GM19397 (cell line): Measurements from ENCODE around the gene ABCG1.

Source experiments
- ATAC-seq: cut with Tn5 transposase; IDR thresholded peaks from one replicate; pipeline ENCODE4 v1.9.1; 2021; ENCODE audit warnings: mild to moderate bottlenecking, moderate library complexity; ENCODE audit not compliant: unreplicated experiment

Gene ABCG1

DNA sequence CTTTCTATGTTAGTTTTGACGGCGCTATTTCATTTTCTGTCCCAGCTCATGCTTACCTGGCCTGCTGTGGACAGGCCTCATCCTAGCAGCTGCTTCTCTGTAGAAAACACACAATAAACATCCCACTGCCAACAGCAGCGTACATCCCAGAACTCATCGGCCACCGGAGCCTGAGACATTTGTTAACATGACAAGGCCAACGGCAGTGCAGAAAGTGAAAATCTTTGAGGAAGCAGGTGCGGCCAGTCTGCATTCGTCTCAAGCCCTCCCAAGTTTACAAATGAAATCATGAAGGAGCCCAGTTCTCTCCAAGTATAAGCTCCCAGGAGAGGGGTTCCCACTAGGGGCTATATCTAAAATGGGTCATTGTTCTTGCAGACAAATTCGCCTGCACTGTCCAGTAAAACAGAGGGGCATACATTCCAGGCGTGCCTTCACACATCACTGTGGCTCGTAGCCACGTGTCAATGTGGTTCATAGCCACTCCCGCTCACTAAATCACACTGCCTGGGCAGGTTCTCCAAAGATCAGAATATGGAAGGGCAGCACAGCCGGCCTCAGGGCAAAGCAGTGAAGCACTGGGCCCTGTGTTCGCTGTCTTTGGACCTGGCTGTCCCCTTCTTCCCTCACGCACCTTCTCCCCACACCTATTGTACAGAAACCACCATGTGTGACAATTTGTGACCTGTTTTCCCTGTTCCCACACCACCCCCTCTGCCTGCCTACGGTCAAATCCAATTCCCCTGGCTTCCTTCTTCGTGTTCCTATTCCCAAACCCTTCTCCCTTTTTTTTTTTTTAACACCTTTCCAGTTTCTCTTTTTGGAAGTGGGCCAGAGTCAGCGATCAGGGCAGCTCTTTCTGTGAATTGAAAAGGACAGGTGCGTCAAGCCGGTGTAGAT, 27.0 kb upstream of the ABCG1 start:
- ATAC-seq: no peak

DNA sequence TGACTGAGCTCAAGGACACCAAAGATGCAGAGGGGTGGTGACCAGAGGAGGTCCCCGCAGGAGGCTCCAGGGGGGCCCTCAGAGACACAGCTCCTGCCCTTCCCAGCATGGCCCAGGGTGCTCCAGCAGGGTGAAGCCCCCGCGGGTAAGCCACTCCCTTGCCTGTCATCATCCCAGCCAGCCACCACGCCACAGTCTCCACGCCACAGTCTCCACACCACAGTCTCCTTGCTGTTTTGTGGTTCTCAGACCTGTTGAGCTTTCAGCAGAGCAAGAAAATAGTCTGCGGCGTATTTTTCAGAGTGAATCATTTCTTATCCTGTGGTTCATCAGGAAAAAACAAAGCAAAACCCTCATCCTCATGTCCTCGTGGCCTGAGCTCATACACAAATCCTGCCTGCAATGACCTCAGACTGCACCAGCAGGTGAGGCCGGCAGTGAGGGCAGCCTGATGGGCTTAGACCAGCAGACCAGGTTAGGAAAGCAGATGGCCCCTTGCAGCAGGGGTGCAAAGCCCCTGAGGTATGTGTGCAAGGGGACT, 25.7 kb upstream of the ABCG1 start:
- ATAC-seq: no peak

DNA sequence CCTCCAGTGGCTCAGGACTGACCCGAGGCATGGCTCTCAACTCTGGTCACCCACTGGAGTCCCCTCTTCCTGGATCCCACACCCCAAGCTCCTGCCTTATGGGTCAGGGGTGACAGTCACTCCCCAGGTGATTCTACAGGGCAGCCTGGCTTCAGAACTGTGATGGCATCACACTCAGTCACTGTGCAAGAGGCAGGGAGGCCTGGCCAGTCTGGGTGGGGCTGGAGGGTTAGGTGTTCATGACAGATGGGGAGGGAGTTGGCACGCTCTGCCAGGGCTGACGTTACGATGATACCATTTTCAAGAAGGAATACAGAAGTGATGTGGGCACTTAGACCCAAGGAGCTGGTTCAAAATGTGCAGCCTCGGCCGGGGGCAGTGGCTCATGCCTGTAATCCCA, 25.2 kb upstream of the ABCG1 start:
- ATAC-seq: no peak

DNA sequence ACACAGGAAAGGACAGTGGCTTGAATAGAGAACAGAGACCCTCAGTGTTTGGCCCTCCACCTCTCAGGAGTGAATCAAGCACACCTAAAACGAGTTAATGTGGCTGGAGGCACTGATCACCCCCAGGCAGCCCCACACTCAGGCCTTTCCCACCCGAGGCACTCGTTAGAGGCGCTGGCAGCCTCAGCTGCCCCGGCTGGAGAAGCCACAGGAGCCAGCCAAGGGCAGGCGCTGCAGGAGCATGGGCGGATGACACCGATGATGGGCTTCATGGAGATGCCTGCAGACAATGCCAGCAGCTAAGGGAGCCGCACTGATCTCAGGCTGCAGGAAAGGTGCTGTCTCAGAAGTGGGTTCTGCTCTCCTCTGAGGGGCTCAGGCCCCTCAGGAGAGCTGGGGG, 24.1 kb upstream of the ABCG1 start:
- no peak for ATAC-seq

DNA sequence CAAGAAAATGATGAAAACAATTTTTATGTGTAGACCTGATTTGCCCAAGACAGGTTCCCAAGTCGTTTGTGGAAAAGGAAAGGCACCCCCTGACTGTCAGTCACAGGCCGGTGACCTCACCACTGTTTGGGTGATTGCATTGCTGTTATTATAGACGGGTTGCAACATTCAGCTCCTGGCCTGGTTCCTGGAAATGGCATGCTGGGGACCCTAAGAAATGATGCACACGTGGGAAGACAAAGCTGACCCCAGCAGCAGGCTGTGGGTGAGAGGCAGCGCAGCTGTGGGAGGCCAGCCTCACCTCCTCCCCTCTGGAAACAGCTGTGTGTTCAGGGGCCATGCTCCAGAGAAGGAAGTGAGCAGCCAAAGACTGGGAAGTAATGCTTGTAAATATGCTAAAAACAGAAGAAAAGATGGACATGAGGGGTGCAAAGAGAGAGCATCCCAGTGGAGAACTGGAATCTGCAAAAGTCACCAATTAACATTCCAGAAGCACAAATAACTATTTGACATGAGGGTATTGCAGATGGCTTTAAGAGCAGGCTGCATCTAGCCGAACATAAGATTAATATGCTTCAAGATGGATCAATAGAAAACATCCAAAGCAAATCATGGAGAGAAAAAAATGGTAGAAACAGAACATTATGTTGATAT, 23.4 kb upstream of the ABCG1 start:
- ATAC-seq: no peak

DNA sequence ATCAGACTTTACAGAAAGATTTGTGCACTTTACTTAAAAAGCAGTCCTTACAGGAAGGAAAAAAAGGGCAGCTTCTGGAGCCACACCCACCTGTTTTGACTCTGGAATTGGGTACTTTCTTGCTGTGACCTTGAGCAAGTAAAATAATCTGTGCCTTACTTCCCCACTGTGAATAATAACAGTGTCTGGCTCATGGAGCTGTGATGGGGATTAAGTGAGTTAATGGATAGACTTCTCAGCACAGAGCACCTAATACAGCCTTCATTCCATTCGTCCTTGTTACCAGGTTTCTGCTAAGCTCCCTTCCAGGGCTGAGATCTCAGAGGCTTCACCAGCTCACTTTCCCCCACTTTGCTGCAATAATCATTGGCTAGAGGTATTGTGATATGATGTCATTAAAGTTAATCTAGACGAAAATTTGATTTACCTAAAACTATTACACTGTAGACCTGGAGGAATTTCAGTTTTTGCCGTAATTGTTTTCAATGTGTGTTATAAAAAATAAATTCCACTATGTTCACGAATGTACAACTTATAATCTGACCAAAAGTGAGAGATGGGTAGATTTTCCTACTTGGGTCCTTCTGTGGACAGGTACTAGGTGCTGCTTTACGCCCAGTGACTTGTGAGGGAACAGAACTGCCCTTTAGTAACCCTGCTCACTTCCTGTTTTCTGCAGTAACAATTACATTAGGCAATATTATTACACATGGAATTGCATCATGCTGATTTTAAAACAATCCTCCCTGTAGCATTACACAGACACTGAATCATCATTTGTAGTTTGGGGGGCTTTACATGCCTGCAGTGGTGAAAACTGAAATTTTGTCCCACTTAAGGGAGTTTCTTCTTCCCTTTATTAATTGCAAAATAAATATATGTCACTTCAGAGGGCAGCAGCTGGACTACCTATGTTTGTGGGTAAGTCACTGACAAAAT, 19.7 kb upstream of the ABCG1 start:
- ATAC-seq: no peak

DNA sequence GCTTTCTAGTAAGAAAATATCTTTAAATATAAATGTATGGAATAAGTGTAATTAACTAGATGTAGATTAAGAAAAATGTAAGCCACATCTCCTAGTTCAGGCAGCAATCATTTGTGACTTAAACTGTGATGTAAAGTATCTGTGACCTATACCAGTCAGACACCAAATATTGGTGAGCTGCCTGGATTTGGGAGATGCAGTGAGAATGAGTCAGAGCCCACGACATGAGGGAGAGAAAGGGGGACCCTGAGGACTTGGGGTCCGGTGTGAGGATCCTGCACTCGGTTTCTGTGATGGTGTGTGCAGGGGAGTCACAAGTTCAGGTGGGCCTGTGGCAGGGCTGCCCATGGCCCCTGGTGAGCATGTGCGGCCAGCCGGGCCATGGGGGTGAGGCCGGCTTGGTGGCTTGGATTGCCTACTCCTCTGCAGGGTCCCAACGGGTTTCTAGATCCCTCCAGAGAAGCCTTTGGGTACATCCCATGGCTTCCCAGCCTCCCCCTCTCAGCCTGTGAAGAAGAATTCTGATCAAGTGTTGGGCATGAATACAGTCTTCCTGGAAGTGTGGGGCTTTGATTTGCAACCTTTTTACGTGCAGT, 19.0 kb upstream of the ABCG1 start:
- ATAC-seq: no peak

DNA sequence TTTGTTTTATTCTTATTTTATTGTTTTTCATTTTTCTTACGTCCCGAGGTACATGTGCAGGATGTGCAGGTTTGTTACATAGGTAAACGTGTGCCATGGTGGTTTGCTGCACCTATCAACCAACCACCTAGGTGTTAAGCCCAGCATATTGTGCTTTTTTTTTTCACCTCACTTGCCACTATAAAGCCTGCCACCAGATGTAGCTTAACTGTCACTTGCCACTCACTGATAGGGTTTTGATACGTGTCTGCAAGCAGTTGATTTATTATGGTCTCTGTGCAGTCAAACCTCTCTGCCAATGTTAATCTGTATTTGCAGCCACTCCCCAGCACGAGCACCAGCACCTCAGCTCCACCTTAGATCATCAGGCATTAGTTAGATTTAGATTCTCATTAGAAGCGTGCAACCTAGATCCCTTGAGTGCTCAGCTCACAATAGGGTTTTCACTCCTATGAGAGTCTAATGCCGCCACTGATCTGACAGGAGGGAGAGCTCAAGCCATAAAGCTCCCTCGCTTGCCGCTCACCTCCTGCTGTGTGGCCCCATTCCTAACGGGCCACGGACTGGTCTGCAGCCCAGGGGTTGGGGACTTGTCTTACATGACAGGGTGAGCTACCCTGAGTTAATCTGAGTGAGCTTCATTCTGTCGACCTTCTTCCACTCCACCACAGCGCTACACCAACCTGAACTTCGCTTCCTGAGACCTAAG, 17.9 kb upstream of the ABCG1 start:
- no peak for ATAC-seq

DNA sequence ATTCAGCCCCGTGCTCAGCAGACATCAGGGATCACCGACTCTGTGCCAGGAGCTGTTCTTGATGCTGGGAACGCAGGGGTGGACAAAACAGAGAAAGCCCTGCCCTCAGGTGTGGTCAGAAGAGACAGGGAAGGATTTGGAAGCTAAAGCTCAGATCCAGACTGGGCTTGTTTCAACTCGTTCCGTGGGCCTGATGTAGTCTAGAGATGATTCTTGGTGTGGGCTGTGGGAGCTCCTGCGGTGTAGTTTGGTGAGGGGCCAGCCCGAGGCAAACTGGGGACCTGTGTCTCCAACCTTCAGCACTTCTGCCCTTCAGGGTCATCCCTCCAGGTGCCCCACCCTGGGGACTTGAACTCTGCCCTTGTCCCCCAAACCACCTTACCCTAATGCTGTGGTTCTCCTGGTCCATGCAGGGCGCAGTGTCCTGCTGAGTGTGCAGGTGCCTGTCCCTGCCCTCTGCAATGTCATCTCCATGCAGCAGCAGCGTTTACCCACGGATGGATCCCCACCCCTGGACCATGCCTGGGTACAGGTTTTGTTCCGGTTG, 17.3 kb upstream of the ABCG1 start:
- ATAC-seq: no peak

DNA sequence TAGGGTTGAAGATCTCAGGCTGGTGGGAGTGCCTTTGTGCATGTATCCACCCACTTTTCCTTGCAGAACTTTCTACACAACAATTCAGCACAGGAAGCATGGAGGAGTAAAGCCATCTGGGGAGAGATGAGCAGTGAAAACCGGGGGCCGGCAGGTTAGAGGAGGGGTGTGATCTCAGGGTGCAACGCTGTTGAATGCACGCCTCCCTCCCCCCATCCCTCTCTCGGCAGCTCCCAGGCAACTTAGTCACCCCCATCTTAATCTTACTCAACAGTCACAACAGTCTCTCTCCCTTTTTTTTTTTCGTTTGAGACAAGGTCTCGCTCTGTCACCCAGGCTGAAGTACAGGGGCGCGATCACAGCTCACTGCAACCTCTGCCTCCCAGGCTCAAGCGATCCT, 16.6 kb upstream of the ABCG1 start:
- ATAC-seq: no peak

DNA sequence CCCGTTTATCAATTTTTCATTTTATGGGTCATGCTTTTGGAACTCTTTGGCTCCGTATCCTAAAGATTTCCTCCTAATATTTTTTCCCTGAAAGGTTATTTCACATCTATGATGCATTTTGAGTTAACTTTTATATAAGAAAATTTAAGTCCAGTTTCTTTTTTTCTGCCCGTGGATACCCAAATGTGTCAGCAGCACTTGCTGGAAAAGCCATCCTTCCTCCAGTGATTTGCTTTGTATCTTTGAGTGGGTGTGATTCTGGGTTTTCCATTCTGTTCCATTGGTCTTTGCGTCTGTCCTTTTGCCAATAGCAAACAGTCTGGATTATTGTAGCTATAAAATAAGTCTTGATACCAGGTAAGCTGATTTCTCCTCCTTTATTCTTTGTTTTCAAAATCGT, 15.6 kb upstream of the ABCG1 start:
- no peak for ATAC-seq

DNA sequence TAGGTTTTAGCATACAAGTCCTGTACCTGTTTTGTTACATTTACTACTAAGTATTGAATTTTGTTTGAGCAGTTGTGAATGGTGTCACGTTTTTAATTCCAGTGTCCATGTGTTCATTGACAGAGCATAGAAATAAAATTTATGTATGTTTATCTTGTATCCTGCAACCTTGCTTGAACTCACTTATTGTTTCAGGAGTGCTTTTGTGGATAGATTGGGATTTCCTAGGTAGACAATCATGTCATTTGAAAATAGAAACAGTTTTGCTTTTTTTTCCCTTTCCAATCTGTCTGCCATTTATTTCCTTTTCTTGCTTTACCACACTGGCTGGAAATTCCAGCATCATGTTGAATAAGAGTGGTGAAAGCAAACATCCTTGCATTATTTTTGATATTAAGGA, 15.0 kb upstream of the ABCG1 start:
- ATAC-seq: no peak

DNA sequence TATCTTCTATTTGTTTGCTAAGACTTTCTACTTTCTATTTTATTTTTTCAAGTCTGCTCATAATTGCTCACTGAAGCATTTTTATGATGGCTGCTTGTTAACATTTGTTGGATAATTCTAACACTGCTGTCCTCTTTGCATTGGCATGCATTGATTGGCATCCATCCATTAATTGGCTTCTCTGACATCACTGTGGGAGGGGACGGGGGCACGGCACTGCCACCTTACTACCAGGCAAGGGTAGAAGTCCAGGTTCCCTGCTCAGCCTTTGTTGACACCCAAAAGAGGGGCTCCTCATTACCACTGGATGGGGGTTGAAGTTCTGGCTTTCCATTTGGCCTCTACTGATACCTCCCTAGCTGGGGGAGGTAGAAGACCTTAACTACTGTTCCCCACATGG, 11.5 kb upstream of the ABCG1 start:
- ATAC-seq: no peak

DNA sequence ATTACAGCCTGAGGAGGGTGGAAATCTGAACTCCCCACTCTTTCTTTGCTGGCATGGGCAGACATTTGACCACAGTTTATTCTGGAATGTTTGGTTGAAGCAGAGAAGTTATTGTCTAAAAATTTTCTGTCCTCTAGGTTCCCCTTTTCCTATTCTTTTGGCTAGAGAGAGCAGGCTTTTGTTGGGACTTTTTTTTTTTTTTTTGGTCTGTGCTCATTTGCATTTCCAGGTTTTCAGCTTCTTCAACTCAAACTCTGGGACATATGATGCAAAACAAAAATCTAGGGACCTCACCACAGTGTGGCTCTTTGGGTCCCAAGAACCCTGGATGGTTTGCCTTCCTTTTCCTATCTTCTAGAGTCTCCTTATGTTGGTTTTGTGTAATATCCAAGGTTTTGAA, 10.9 kb upstream of the ABCG1 start:
- ATAC-seq: no peak

DNA sequence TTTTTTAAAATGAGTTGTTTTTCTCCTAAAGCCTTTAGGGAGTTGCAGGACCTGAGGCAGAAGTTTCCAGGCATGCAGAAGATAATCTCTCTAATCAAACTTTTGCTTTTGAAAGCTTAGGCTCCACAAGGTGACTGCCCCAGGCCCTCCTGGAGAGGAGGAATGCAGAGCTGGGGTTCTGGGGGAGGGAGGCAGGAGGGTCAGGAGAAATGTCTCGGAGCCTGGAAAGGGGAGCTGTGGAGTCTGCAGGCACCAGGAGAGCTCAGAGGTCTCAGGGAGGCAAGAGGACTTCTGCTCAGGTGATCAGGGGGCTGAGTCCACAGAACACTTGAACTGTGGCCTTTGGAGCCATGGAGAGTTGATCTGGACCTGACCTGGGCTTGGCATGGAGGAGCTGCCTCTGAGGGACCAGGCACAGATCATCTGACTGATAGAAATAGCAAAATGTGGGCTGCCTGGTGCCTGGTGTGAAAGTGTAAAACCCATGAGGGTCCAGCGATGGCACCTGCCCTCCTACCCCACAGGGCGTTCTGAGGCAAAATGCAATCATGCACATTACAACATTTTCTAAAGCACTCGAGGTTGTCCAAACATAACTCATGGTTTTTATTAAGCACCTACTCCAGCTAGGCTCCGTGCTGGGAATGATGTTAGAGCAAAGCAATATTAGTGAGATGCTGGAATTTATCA, 10.0 kb upstream of the ABCG1 start:
- ATAC-seq: no peak

DNA sequence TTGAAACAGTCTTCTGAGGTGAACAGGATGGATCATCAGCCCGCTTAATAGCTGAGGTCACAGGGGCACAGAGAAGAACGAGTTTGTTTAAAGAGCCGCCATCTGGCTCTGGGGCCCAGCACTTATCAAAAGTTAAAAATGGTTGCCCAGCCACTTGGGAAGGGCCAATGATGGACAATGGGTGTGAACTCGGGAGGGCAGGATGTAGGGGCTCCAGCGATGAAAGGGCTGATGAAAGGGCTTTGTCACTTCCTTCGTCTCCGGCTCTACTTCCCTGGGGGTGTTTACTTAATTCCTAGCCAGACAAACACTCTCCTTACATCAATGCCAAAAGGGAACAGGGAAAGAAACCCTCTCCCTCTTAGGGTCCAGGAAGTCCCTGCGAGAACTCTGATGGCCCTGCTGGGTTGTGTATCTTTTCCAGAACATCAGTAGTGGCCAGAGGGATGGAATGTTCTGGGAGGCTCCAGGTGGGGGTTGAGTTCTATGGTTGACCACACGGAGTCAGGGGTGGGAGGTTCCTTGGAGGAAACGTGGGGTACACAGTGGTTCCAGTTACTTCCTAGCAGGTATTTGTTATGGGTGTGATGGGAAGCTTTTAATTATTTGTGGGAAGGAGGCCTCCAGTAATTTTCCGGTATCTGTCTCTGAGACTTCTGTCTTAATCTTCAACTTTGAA, 9.0 kb upstream of the ABCG1 start:
- ATAC-seq: no peak

DNA sequence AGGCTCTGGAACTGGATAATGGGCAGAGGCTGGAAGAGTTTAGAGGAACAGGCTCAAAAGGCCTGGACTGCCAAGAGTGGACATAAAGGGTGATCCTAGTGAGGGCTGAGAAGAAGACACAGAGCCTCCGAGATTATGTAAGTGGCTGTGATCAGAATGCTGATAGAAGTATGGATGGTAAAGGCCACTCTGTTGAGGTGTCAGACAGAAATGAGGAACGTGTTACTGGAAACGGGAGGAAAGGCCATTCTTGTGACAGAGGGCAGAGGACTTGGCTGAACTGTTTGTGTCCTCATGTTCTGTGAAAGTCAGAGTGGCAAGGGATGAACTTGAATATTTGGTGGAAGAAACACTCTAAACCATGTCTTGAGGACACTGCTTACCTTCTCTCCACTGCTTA, 6.7 kb upstream of the ABCG1 start:
- ATAC-seq: no peak

DNA sequence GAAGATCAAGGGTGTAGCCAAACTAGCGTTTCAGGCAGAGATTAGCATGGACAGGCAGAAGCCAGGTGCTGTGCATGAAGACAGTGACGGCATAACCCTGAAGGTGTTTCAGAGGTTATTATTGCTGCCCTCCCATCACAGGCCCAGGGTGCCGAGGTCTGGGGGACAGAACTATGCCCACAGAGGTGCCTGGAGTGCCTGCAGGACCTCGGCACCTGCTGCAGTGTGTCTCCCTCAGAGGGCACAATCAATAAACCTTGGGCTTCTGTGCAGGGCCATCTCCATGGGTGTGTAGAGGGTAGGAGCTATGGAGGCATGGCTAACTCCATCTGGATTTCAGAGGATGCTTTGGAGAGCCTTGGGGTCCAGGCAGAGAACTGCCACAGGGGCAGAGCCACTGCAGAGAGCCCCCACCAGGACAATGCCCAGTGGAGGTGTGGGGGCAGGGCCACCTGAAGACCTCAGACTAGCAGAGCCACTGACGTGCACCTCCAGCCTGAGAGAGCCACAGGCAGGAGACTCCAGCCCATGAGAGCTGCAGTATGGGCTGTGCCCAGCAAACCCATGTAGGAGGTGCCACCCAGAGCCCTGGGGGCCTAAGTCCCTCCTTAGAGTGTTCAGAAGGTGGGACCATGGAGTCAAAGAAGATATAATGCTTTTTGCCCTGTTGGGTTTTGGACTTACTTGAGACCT, 5.7 kb upstream of the ABCG1 start:
- ATAC-seq: no peak
